A673 (cell line): ENCODE data around the gene GRAMD2A. TPM values are rescaled to one million over a fixed set of nuclear protein-coding genes. Genes with fewer than 3 reads are reported as not detected.

Experiments
- BruUV-seq: library from RNA; stranded (reverse); fragments of 400-500 nt; replicated peaks from 2 replicates; lab custom pipeline; 2021; lab: Mats Ljungman, UMichigan
- CTCF ChIA-PET: fragments of 300-600 bp; sonication (Branson Sonifier 250); formaldehyde crosslinking; loops from one replicate; lab custom pipeline; 2022; ENCODE audit warnings: antibody characterized with exemption; lab: Charles Lee
- POLR2A ChIA-PET: fragments of 300-600 bp; sonication (Branson Sonifier 250); formaldehyde crosslinking; loops from one replicate; lab custom pipeline; 2022; ENCODE audit warnings: antibody characterized with exemption; ENCODE audit not compliant: low non-redundant PET; lab: Charles Lee
- DNase-seq: peaks from one replicate; pipeline ENCODE4 v3.0.0-alpha.2; 2015; ENCODE audit warnings: low spot score
- H3K27ac ChIP-seq: fragments of 200-600 bp; sonication (generic); 2 replicates; pipeline ENCODE4 v1.5.1; 2016; ENCODE audit warnings: mixed run types, low read depth, mild to moderate bottlenecking, mixed read lengths, antibody characterized with exemption, low read length; ENCODE audit not compliant: poor library complexity, severe bottlenecking
- H3K27me3 ChIP-seq: fragments of 200-600 bp; sonication (generic); replicated peaks from 2 replicates; pipeline ENCODE4 v1.6.1; 2017; ENCODE audit warnings: mixed run types, low read depth, mild to moderate bottlenecking, mixed read lengths, antibody characterized with exemption, low read length; ENCODE audit not compliant: insufficient read depth, poor library complexity
- H3K36me3 ChIP-seq: fragments of 200-600 bp; sonication (generic); 2 replicates; pipeline ENCODE4 v1.6.1; 2016; ENCODE audit warnings: mixed run types, mild to moderate bottlenecking, mixed read lengths, antibody characterized with exemption, low read length; ENCODE audit not compliant: insufficient read depth, poor library complexity, severe bottlenecking
- H3K4me1 ChIP-seq: fragments of 200-600 bp; sonication (generic); 2 replicates; pipeline ENCODE4 v1.6.1; 2017; ENCODE audit warnings: mixed run types, mild to moderate bottlenecking, mixed read lengths, antibody characterized with exemption, low read length; ENCODE audit not compliant: insufficient read depth, poor library complexity, severe bottlenecking
- H3K4me3 ChIP-seq: fragments of 200-600 bp; sonication (generic); 2 replicates; pipeline ENCODE4 v1.5.1; 2016; ENCODE audit warnings: low read depth, mixed run types, mild to moderate bottlenecking, mixed read lengths, low read length; ENCODE audit not compliant: poor library complexity, severe bottlenecking
- H3K9me3 ChIP-seq: fragments of 200-600 bp; sonication (generic); 2 replicates; pipeline ENCODE4 v1.6.1; 2016; ENCODE audit warnings: mixed run types, low read depth, mild to moderate bottlenecking, mixed read lengths, antibody characterized with exemption, low read length; ENCODE audit not compliant: poor library complexity, severe bottlenecking
- CTCF ChIP-seq: fragments of 300-800, 200-600 bp; sonication (generic); conservative IDR thresholded peaks from 2 replicates; pipeline ENCODE4 v1.5.1; 2017; ENCODE audit warnings: low read depth, mild to moderate bottlenecking, antibody characterized with exemption, low read length, moderate library complexity, mixed read lengths
- EZH2 ChIP-seq: fragments of 200-600 bp; sonication (generic); IDR thresholded peaks from 2 replicates; pipeline ENCODE4 v1.6.1; 2017; ENCODE audit warnings: borderline replicate concordance, low read depth, mild to moderate bottlenecking, mixed read lengths, antibody characterized with exemption, low read length; ENCODE audit not compliant: poor library complexity, severe bottlenecking
- intact Hi-C: fragments of 100-400 bp; cut with micrococcal nuclease; formaldehyde crosslinking; loops from one replicate; pipeline ENCODE4 v1.10.0; 2022; ENCODE audit not compliant: unreplicated experiment
- total RNA-seq: library from RNA; stranded (reverse); gene quantifications from 2 replicates; pipeline ENCODE4 v1.2.3, GENCODE V29; 2021

Gene GRAMD2A
- total RNA-seq, 1 experiment from 2014 or later = 0.43 TPM

DNA sequence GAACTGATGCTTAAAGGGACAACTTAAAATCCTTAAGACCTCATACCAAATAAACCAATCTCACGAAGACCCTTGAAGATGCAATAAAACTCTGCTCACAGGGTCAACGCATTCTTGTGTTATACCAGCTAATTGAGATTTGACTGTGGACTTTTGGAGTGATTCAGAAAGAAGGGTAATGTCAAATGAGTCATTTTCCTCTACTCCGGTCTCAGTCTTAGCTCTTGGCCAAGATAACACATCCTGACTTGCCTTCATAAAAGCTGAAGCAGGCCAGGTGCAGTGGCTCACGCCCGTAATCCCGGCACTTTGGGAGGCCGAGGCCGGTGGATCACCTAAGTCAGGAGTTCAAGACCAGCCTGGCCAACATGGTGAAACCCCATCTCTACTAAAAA is 29.6 kb upstream of the GRAMD2A start:
- ChIA-PET CTCF (no interaction called here), POLR2A (interaction anchor here (0.8 kb wide), 1 partner anchor 9 kb away, joined by 4 read pairs; no protein-coding TSS in a partner anchor)
- Histone ChIP-seq H3K4me3 (peak overlapping the region; percentile 91), H3K36me3 (peaks cover 33% of the 10 kb centered on the region), H3K27me3 (no peaks in the 10 kb centered on the region), H3K4me1 (peaks cover 48% of the 10 kb centered on the region), H3K9me3 (no peaks in the 10 kb centered on the region), H3K27ac (peak overlapping the region; percentile 92)
- DNase-seq = peak; percentile 26
- intact Hi-C loops = no loop called here
- BruUV-seq = no TSS peak
- TF ChIP-seq EZH2 = no peak
- TF ChIP-seq CTCF = no peak

GRCh38 chr15:72223278-72223677 is 25.7 kb upstream of the GRAMD2A start:
- POLR2A ChIA-PET = no interaction called here
- Histone ChIP-seq H3K9me3 (no peaks in the 10 kb centered on the region), H3K27ac (peak overlapping the region; percentile 40), H3K36me3 (peaks cover 66% of the 10 kb centered on the region), H3K27me3 (no peaks in the 10 kb centered on the region), H3K4me3 (no peak overlapping the region), H3K4me1 (peaks cover 51% of the 10 kb centered on the region)
- no TSS peak for BruUV-seq
- no peak for DNase-seq
- CTCF ChIA-PET = no interaction called here
- intact Hi-C loops = no loop called here
- TF ChIP-seq CTCF (no peak), EZH2 (no peak)

- Histone ChIP-seq H3K36me3 (peaks cover 71% of the 10 kb centered on the region), H3K9me3 (no peaks in the 10 kb centered on the region), H3K27me3 (no peaks in the 10 kb centered on the region), H3K27ac (peak overlapping the region; percentile 60), H3K4me1 (peaks cover 43% of the 10 kb centered on the region), H3K4me3 (no peak overlapping the region)
- no peak for DNase-seq
- no TSS peak for BruUV-seq
- ChIA-PET POLR2A (no interaction called here), CTCF (interaction anchor here (0.7 kb wide), 1 partner anchor 51 kb away, joined by 4 read pairs; no protein-coding TSS in a partner anchor)
- intact Hi-C loops = no loop called here
- TF ChIP-seq CTCF (no peak), EZH2 (no peak)
Measured at GRCh38 chr15:72222393-72222792, 24.8 kb upstream of the GRAMD2A start.
